ENCODE data around the gene PYCARD.

- TF ChIP-seq CTCF (IDR thresholded peaks at IDR 0.05) (no peak), POLR2A (IDR thresholded peaks at IDR 0.05) (no peak)
Measured at GRCh38 chr16:31228206-31228605, 25.6 kb upstream of the PYCARD start.

Measured in esophagus squamous epithelium (tissue), 4 donors.